DMS 273 (cell line): Measurements from ENCODE around the gene NPTX1.

ENCODE experiments used
- DNase-seq: peaks from one replicate; lab custom pipeline; 2025; ENCODE audit not compliant: unreplicated experiment; lab: John Stamatoyannopoulos, UW

NPTX1 gene

DNA sequence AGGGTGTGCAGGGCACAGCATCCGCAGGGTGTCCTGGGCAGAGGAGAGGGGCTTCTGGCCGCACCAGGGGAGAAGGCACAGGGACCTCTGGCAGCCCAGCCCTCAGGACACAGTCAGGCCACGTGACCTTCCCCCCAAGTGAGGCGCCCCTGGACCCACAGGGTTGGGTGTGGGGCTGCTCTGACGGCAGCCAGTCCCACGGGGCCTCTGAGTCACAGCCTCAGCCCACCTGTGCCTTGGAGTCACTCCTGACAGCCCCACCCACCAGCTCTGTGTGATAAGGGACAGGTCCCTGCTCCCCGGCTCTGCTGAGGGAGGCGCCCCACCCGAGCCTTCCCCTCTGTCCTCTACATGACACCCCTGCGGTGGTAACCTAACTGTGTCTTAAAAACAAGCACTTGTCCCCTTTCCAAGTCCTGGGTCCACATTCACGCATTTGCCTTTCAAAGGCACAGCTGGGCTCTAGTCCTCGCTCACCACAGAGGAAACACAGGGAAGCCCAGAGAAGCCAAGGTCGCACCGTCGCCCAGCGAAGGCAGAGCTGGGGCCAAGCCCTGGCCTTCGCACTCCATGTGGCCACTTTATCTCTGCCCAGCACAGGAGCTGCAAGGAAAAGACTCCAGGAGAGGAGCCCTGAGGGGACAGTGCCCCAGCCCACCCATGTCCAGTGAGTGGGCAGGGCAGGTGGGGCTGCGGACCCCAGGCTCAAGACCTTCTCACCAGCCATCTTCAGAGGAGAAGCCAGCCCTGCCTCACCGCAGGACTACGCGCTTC lies 5.1 kb upstream of the NPTX1 start:
- DNase-seq = no peak

GRCh38 chr17:80480248-80480647 lies 3.8 kb upstream of the NPTX1 start:
- no peak for DNase-seq

- no peak for DNase-seq
These were observed 2.8 kb upstream of the NPTX1 start for GRCh38 chr17:80479246-80479566.

DNA sequence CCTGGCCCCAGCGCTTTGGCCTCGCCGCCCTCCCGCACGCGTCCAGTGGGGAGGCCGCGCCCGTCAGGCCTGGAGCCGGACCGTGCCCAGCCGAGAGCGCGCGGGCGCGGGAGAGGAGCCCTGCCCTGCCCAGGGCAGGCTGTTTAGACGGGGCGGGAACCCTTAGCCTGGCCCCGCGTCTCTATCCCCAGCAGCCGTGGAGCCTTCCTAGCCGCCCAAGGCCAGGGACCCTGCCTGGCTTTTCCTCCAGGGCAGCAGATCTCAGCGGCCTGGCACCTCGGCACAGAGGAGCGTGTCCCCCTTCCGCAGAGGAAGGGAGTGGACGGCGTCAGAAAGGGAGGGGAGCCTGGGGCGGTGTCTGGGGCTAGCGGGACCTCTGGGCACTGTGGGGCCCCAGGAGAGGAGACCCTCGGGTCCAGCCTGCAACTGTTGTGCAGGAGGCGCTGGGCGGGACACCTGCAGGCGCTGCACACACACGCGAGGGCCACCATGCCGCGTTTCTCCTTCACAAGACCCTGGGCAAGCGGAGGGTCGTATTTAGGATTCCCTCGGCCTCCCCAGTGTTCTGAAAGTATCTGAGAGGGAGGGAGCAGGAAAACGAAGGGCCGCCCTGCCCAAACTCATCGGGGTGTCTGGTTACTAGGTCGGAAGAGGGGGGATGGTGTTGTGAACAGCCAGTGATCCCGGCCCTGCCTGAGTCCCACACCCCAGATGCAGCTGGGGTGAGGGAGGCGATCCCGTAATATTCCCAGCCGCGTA lies 2.3 kb upstream of the NPTX1 start:
- DNase-seq = no peak

GRCh38 chr17:80477647-80478478 lies 1.5 kb upstream of the NPTX1 start:
- DNase-seq = peak; percentile 90

GRCh38 chr17:80476877-80477646 lies 655 bp upstream of the NPTX1 start:
- DNase-seq = peak; percentile 60

DNA sequence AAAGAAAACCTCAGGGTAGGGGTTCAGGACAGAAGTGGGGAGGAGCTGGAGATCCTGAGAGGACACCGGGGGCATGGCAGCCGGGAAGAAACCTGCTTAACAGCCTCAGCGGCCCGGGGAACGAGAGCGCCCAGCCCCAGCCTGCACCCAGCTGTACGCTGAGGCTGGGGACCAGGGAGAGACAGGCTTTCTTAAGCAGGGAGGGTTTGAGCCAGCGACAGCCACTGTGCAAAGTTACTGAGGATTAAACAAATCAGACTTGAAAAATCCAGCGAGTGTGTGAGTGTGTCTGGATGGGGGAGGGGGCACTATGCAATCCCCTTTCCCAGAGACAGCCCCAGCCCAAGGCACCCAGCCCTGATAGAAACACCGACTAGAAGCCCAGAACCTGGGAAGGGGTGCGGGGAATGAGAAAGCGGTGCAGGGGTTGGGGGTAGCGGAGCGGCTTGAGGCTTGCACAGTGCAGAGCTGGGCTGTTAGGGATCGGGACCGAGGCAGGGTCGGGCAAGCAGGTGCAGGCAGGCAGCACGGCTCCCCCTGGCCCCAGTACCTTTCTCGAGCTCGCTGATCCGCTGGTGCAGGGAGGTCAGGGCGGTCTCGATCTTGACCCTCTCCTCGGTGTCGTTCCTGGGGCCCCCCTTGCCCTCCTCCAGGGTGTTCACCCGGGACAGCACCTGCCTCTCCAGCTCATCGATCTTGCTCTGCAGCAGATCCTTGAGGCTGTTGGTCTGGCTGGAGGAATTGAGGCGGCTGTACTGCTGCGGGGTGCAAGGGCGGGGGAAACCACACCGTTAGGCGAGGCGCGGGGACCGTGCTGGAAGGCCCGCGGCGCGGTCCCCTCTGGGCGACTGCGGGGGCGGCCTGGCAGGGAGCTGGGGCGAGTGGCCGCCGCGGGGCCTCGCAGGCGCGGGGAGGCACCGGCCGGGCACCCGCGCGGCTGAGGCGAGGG lies 1.2 kb downstream of the NPTX1 start:
- peak; percentile 77 for DNase-seq

- DNase-seq = peak; percentile 82
These were observed 2.0 kb downstream of the NPTX1 start for GRCh38 chr17:80474231-80474960.

DNA sequence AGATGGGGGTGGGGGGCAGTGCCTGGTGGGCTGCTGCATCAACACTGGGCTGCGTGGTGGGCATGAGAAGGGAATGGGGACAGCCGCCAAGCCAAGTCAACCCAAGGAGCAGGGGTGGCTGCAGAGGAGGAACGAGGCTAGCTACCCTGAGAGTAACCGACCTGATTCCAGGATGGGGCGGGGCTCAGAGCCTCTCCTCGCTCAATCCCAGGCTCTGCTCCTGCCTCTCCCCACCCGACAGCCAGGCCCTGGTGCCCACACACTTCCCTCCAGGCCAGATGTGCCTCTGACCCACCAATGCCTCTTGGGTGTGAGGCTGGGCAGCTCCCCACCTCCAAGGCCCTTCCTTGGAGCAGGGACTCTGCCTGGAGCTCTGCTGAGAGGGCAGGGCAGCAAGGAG lies 2.7 kb downstream of the NPTX1 start:
- no peak for DNase-seq

- no peak for DNase-seq
These were observed 3.4 kb downstream of the NPTX1 start for GRCh38 chr17:80472996-80473395.

- no peak for DNase-seq
These were observed 4.5 kb downstream of the NPTX1 start for GRCh38 chr17:80471922-80472321.

- DNase-seq = no peak
These were observed 5.8 kb downstream of the NPTX1 start for GRCh38 chr17:80470603-80471002.

DNA sequence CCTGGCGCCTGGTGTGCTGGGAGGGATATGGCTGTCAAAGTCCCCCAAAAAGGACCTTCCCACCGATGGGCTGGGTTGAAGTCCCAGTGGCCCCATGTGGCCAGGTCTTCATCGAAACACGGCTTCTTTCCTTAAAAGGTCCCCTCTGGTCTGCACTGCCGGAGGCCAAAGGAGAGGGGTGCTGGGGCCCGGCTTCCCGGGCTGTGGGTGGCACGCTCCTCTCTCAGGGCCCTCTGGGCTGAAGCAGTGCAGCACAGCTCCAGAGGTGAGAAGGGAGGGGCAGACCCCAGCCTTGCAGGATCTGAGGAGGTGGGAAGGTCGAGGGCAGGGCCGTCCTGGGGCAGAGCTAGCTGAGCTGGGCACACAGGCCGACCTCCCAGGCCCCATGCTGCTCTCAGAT lies 6.7 kb downstream of the NPTX1 start:
- DNase-seq = no peak

GRCh38 chr17:80468781-80469493 lies 7.5 kb downstream of the NPTX1 start:
- DNase-seq = no peak

GRCh38 chr17:80468242-80468641 lies 8.2 kb downstream of the NPTX1 start:
- DNase-seq = no peak

GRCh38 chr17:80466188-80466705 lies 10.2 kb downstream of the NPTX1 start:
- DNase-seq = no peak

- DNase-seq = peak; percentile 44
These were observed 11.0 kb downstream of the NPTX1 start for GRCh38 chr17:80465327-80465974.

DNA sequence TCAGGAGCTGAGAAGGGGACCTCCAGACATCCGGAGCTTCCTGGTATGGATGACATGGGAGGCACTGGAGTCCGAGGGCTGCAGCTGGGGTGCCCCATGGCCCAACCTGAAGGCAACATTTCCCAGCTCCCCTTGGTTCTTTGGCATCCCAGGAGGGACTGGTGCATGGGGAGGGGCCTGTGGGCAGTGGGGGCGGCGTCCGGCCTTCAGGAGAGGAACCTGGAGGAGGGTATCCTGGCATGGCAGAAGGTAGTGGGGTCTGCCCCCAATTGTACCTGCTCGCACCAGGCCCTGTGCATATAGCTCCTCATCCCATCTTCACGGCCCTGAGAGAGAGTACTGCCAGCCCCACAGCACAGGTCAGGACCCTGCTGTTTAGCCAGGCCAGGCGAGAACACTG lies 11.9 kb downstream of the NPTX1 start:
- no peak for DNase-seq
